ENCODE data around the gene GALNT10. TPM values are rescaled to one million over a fixed set of nuclear protein-coding genes. Genes with fewer than 3 reads are reported as not detected.
A peak's percentile ranks its signal among the peaks of the same experiment; 100 is the strongest.

GALNT10 gene
- total RNA-seq, 1 donor from 2014 or later, result 10.2 TPM

GRCh38 chr5:154365823-154366222 is 175.3 kb downstream of the GALNT10 start:
- peaks cover 4% of the 10 kb centered on the region for H3K27me3 Mint-ChIP-seq (ENCODE audit: insufficient read depth, low read depth)
- Histone ChIP-seq H4K20me1 (ENCODE audit: low read depth) (no peaks in the 10 kb centered on the region), H3K4me2 (no peak overlapping the region), H3K4me3 (no peak overlapping the region), H3K4me1 (peaks cover 13% of the 10 kb centered on the region), H2AFZ (replicated peaks) (no peak overlapping the region), H3K36me3 (no peaks in the 10 kb centered on the region), H3K27ac (no peak overlapping the region), H3K9ac (no peak overlapping the region), H3K9me3 (ENCODE audit: low read depth) (no peaks in the 10 kb centered on the region), H3F3A (ENCODE audit: low read depth) (peaks cover 11% of the 10 kb centered on the region), H3K27me3 (no peaks in the 10 kb centered on the region), H3K79me2 (ENCODE audit: low read depth) (no peaks in the 10 kb centered on the region)
- TF ChIP-seq EZH2phosphoT487 (IDR thresholded peaks at IDR 0.05), result no peak
- TF ChIP-seq CTCF (IDR thresholded peaks at IDR 0.05), result no peak
- H3K36me3 Mint-ChIP-seq, result peaks cover 6% of the 10 kb centered on the region
- peaks cover 64% of the 10 kb centered on the region for H3K4me1 Mint-ChIP-seq
- H3K4me3 Mint-ChIP-seq, result no peak overlapping the region
- no peaks in the 10 kb centered on the region for H3K9me3 Mint-ChIP-seq
- H3K27ac Mint-ChIP-seq, result peak overlapping the region; percentile 46
- no peak for DNase-seq (ENCODE audit: low spot score)

GRCh38 chr5:154366353-154366752 is 175.8 kb downstream of the GALNT10 start:
- H3F3A ChIP-seq (ENCODE audit: low read depth), result peaks cover 11% of the 10 kb centered on the region
- H3K36me3 ChIP-seq, result no peaks in the 10 kb centered on the region
- H3K4me1 ChIP-seq, result peaks cover 13% of the 10 kb centered on the region
- H3K9ac ChIP-seq, result no peak overlapping the region
- no peaks in the 10 kb centered on the region for H3K79me2 ChIP-seq (ENCODE audit: low read depth)
- Mint-ChIP-seq H3K9me3 (no peaks in the 10 kb centered on the region), H3K4me1 (peaks cover 65% of the 10 kb centered on the region), H3K4me3 (no peak overlapping the region), H3K27me3 (ENCODE audit: insufficient read depth, low read depth) (peaks cover 4% of the 10 kb centered on the region), H3K27ac (no peak overlapping the region), H3K36me3 (peaks cover 6% of the 10 kb centered on the region)
- H3K4me2 ChIP-seq, result no peak overlapping the region
- H3K27me3 ChIP-seq, result no peaks in the 10 kb centered on the region
- no peak overlapping the region for H2AFZ ChIP-seq (replicated peaks)
- no peak for TF ChIP-seq CTCF (IDR thresholded peaks at IDR 0.05)
- TF ChIP-seq EZH2phosphoT487 (IDR thresholded peaks at IDR 0.05), result no peak
- no peak for TF ChIP-seq EZH2 (IDR thresholded peaks at IDR 0.05)
- no peak for DNase-seq (ENCODE audit: low spot score)
- H3K9me3 ChIP-seq (ENCODE audit: low read depth), result no peaks in the 10 kb centered on the region
- no peaks in the 10 kb centered on the region for H4K20me1 ChIP-seq (ENCODE audit: low read depth)
- H3K27ac ChIP-seq, result no peak overlapping the region
- H3K4me3 ChIP-seq, result no peak overlapping the region

GRCh38 chr5:154367101-154367500 is 176.6 kb downstream of the GALNT10 start:
- H3K4me1 Mint-ChIP-seq, result peaks cover 67% of the 10 kb centered on the region

More at GRCh38 chr5:154367101-154367500, 176.6 kb downstream of the GALNT10 start:
- Histone ChIP-seq H3K4me1 (peaks cover 13% of the 10 kb centered on the region), H3K9me3 (ENCODE audit: low read depth) (no peaks in the 10 kb centered on the region), H3K4me2 (no peak overlapping the region), H3K36me3 (no peaks in the 10 kb centered on the region), H3K27me3 (no peaks in the 10 kb centered on the region), H4K20me1 (ENCODE audit: low read depth) (no peaks in the 10 kb centered on the region), H3K9ac (no peak overlapping the region), H3K79me2 (ENCODE audit: low read depth) (no peaks in the 10 kb centered on the region), H3K4me3 (no peak overlapping the region), H3F3A (ENCODE audit: low read depth) (peaks cover 11% of the 10 kb centered on the region), H3K27ac (no peak overlapping the region), H2AFZ (replicated peaks) (no peak overlapping the region)
- peaks cover 6% of the 10 kb centered on the region for H3K36me3 Mint-ChIP-seq
- DNase-seq (ENCODE audit: low spot score), result no peak
- no peak for TF ChIP-seq CTCF (IDR thresholded peaks at IDR 0.05)
- no peaks in the 10 kb centered on the region for H3K9me3 Mint-ChIP-seq
- H3K27me3 Mint-ChIP-seq (ENCODE audit: insufficient read depth, low read depth), result peaks cover 4% of the 10 kb centered on the region
- no peak overlapping the region for H3K4me3 Mint-ChIP-seq
- H3K27ac Mint-ChIP-seq, result peak overlapping the region; percentile 11
